ENCODE data around the gene MACROD2.

GRCh38 chr20:14319704-14320103, 324.4 kb downstream of the MACROD2 start:
- TF ChIP-seq POLR2AphosphoS5 (IDR thresholded peaks at IDR 0.05; ENCODE audit: low read depth) (no peak), EZH2 (IDR thresholded peaks at IDR 0.05; ENCODE audit: low read depth, unreplicated experiment) (no peak), CTCF (conservative IDR thresholded peaks at IDR 0.05; ENCODE audit: low read depth in 2 of 2) (no peak), ETS1 (IDR thresholded peaks at IDR 0.05) (no peak), REST (IDR thresholded peaks at IDR 0.05; ENCODE audit: unreplicated experiment) (no peak), CREB1 (CRISPR knock-in tag; IDR thresholded peaks at IDR 0.05; ENCODE audit: low read depth) (no peak), EZH2phosphoT487 (IDR thresholded peaks at IDR 0.05; ENCODE audit: unreplicated experiment) (no peak)

Measured in GM23338 (cell line).